Hypothalamus (tissue), 51 donors: ENCODE data around the gene FAM8A1.

Experiments
- DNase-seq, 51 donors: peaks; one replicate each; lab custom pipeline; 2025; lab: John Stamatoyannopoulos, UW

Gene FAM8A1

DNA sequence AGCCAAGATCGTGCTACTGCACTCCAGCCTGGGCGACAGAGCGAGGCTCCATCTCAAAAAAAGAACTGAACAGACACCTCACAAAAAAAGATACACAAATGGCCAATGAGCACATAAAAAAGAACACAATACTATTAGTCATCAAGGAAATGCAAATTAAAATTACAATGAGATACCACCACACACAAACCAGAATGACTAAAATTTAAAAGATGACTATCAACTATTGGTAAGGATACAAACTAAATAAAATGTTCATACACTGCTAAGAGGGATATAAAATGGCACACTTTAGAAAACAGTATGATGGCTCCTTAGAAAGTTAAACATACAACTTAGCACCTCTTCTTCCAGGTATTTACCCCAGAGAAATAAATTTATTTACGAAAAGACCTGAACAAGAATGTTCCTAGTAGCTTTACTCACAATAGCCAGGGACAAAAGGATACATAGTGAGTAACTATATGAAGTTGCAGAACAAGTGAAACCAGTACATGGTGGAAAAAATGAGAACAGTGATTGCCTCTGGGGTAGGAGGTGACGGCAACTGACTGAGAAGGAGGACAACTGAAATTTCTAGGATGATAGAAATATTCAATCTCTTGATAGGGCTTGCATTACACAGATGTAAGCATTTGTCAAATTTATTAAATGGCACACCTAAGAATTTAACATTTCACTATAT lies 53.2 kb downstream of the FAM8A1 start:
- no peak for DNase-seq

DNA sequence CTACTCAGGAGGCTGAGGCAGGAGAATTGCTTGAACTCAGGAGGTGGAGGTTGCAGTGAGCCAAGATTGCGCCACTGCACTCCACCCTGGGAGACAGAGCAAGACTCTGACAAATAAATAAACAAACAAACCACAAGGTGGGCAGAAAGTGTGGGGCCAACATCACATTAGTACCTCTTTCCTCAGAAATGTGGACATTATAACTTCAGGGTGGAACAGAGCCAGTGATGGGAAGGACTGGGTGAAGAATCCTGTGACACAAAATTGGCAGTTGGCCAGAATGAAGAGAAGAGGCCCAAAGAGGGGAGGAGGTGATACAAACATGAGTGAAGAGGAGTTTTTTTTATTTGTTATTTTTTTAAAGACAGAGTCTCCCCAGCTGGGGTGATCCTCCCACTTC lies 56.0 kb downstream of the FAM8A1 start:
- DNase-seq: no peak

DNA sequence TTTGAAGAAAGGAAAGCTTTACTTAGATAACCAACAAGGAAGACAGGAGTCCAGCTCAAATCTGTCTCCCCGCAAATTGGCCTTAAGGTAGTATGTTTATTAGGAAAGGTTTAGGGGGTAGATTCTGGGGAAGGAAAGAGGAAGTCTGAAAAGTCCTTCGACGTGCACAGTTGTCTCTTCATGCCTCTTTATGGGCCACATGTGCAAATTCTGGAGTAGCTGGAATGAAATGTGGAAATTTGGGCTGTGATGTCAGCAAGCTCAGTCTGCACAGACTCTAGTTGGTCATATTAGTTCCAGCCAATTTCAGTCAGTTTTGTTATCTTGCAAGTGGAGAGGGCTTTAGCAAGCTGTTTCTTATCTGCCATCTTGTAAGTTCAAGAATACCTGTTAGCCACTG lies 56.5 kb downstream of the FAM8A1 start:
- DNase-seq: no peak
